GM10266 (cell line): ENCODE data around the gene GOLGA2.

Experiments used
- DNase-seq: peaks from one replicate; pipeline ENCODE4 v3.0.0; 2012; ENCODE audit errors: extremely low spot score
- CTCF ChIP-seq: IDR thresholded peaks from 2 replicates; pipeline ENCODE4 v1.5.1; 2012; ENCODE audit warnings: mild to moderate bottlenecking, low read depth; ENCODE audit not compliant: control insufficient read depth, insufficient read depth; ENCODE audit errors: missing control alignments

GOLGA2 gene

GRCh38 chr9:128222026-128222425, 53.8 kb downstream of the GOLGA2 start:
- no peak for TF ChIP-seq CTCF
- no peak for DNase-seq

- DNase-seq: no peak
- TF ChIP-seq CTCF: no peak
These were observed 56.0 kb downstream of the GOLGA2 start for GRCh38 chr9:128219831-128220230.

- TF ChIP-seq CTCF: no peak
- peak; percentile 98 for DNase-seq
These were observed 57.1 kb downstream of the GOLGA2 start for GRCh38 chr9:128218518-128219389.

GRCh38 chr9:128218172-128218517, 57.7 kb downstream of the GOLGA2 start:
- no peak for TF ChIP-seq CTCF
- DNase-seq: no peak

- no peak for DNase-seq
- TF ChIP-seq CTCF: no peak
These were observed 58.8 kb downstream of the GOLGA2 start for GRCh38 chr9:128216781-128217553.

GRCh38 chr9:128215491-128216409, 60.1 kb downstream of the GOLGA2 start:
- no peak for TF ChIP-seq CTCF
- peak; percentile 53 for DNase-seq
